Coronary artery (tissue), 2 donors: ENCODE measurements around the gene TTC34.

Experiments used
- DNase-seq: peaks from one replicate; pipeline ENCODE4 v3.0.0-alpha.2; 2017; ENCODE audit warnings: low spot score
- H3K27ac ChIP-seq, 2 donors: fragments of 200-600 bp; sonication (generic); one replicate each; pipeline ENCODE4 v1.5.1; 2016 to 2019
- H3K4me3 ChIP-seq: fragments of 200-600 bp; sonication (generic); 2 replicates; pipeline ENCODE4 v1.5.1; 2016; ENCODE audit warnings: mild to moderate bottlenecking, moderate library complexity
- CTCF ChIP-seq: fragments of 200-600 bp; sonication (generic); IDR thresholded peaks from one replicate; pipeline ENCODE4 v1.5.1; 2019; ENCODE audit warnings: antibody characterized with exemption

TTC34 gene

DNA sequence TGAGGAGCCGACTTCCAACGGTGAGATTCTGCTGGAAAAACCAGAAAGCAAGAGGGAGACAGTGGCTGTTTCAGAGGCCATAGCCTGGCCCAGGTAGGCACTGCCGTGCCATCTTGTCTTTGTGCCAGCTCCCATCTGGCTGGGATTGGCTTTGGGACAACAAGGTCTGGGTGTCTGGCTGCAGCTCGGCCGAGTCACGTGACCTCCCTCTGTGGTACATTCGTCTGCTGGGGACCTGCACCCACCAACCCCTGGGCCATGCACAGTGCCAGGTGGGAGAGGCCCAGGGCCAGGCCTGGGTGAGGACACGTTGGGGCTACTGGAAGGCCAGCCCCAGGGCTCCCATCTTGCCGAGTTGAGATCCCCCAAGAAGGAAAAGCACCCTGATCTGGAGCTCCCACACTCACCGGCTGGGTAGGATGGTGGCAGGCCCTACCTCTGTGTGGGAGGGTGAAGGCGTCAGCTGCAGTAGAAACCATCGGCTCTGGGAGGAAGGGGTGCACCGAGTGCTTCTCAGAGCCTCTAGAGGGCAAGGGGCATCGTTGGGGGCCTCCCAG is 25.3 kb upstream of the TTC34 start:
- no peak overlapping the region for H3K4me3 ChIP-seq
- TF ChIP-seq CTCF, result no peak
- DNase-seq, result no peak
- no peak overlapping the region for H3K27ac ChIP-seq

DNA sequence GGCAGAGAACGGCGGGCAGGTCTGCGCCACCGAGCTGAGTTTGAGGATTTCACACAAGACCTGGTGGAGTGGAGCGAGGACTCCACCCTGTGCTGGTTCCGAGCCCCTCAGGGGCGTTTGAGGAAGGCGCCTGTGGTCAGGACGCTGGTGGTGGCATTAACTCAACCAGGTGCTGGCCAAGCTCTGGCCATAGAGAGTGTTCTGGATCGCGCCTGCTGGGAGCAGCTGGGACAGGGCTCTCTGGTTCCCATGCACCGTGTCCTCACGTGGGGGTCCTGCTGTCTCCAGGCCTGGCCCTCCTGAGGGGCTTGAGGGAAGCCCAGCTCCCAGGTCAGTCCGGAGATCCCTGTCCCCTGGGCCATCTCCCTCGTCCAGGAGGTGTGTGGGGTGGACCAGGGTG is 24.8 kb upstream of the TTC34 start:
- no peak for DNase-seq
- Histone ChIP-seq H3K27ac (no peak overlapping the region), H3K4me3 (no peak overlapping the region)
- TF ChIP-seq CTCF, result no peak

- H3K27ac ChIP-seq, result no peak overlapping the region
- no peak for DNase-seq
- H3K4me3 ChIP-seq, result no peak overlapping the region
- no peak for TF ChIP-seq CTCF
Measured at GRCh38 chr1:2825487-2826189, 24.1 kb upstream of the TTC34 start.

DNA sequence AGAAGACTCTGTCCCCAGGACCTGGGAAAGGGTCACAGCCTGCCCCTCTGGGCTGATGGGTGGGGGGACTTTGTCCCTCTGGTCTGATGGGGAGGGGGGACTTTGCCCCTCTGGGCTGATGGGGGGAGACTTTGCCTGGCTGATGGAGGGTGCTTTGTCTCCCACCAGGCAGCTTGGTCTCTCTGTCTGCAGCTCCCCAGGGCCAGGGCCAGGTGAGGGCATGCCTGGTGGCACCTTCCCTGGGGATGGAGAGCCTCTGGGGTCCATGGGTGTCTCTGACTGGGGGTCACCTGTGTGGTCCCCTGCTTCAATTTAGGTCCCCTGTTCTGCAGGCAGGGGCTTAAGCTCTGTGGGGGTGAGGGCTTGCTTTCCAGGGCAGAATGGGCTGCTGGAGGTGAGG is 23.5 kb upstream of the TTC34 start:
- Histone ChIP-seq H3K27ac (no peak overlapping the region), H3K4me3 (no peak overlapping the region)
- TF ChIP-seq CTCF, result no peak
- DNase-seq, result no peak

DNA sequence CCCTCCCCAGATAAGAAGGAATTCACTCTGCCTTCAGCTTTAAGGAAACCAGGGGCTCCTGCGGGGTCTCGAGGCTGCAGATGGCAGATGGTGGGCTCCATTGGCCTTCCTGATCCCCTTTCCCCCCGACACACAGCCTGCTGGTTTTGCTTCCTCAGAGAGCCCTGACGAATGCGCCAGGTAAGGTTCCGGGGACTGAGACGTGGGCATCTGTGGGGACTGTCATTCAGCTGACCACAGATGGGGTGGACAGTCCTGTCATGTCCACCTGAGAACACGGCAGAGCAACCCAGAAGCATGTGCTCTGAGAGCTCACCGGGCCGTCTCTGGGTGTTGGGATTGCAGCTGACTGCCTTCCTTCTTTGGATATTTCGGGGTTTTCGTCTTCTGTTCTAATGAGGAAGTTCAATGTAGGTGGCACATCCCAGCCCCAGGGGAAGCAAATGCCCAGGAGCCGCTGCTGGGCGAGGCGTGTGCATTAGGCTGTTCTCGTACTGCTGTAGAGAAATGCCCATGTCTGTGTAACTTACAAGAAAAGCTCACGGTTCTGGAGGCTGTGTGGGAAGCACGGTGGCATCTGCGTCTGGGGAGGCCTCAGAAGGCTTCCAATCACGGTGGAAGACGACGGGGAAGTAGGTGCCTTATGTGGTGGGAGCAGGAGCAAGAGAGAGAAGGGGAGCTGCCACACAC is 22.6 kb upstream of the TTC34 start:
- no peak for TF ChIP-seq CTCF
- Histone ChIP-seq H3K27ac (no peak overlapping the region), H3K4me3 (no peak overlapping the region)
- no peak for DNase-seq

DNA sequence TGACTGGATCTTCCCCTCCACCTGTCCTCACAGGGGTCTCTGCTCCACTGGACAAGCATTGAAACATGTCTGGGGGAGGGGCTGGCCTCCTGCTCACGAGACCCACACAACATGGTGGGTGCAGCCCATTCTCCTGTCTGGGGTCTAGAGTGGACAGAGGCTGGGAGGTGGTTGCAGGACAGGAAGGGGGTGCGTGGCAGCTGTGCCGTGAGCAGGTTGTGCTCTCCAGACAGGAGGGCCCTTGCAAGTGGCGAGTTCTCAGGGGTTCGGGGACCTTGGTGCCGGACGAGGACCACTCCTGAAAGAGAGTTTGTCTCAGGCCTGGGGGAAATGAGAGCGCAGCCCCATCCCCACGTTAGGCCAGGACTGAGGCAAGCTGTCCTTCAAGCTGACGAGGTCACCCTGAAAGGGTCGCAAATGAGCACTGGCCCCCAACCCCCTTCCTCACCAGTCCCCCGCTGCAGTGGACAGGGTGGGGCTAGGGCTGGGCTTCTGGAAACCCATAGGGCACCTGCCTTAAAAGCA is 21.2 kb upstream of the TTC34 start:
- TF ChIP-seq CTCF, result no peak
- Histone ChIP-seq H3K27ac (no peak overlapping the region), H3K4me3 (no peak overlapping the region)
- no peak for DNase-seq
